Mammary epithelial cell (primary cell): ENCODE results near the gene UGT8.

Experiments used
- EZH2 ChIP-seq: IDR thresholded peaks from 2 replicates; pipeline ENCODE4 v1.6.1; 2012; ENCODE audit warnings: low read length, inconsistent platforms, borderline replicate concordance
- TF ChIP-seq, protein P1 (sequence below), 2 donors: IDR thresholded peaks in 1 of 2; conservative IDR thresholded peaks in 1 of 2; 2 replicates each; pipeline ENCODE4 v1.5.1; 2011 to 2012; ENCODE audit warnings: inconsistent platforms in 2 of 2, low read length in 2 of 2, mild to moderate bottlenecking in 2 of 2, control low read depth in 1 of 2, low read depth in 1 of 2; ENCODE audit not compliant: insufficient read depth in 1 of 2; ENCODE audit errors: extremely low read depth in 1 of 2

DNA sequence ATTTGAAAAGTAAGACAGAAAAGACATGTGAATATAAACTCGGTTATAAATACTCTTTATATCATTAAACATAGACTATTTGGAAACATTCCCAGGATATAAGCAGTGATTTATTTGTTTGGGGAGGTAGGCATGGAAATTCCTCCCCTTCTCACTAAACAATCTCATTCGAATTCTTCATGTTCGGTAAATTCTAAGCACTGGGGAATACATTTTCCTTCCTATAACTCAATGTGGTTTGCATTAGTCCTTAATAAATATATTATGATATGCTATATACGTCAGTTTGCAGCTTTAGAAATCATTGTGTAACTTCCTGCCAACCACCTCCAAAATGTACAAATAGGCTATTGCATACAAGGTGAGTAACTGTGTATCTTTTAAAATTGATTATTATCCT is 99.6 kb downstream of the UGT8 start:
- TF ChIP-seq, protein P1, sequence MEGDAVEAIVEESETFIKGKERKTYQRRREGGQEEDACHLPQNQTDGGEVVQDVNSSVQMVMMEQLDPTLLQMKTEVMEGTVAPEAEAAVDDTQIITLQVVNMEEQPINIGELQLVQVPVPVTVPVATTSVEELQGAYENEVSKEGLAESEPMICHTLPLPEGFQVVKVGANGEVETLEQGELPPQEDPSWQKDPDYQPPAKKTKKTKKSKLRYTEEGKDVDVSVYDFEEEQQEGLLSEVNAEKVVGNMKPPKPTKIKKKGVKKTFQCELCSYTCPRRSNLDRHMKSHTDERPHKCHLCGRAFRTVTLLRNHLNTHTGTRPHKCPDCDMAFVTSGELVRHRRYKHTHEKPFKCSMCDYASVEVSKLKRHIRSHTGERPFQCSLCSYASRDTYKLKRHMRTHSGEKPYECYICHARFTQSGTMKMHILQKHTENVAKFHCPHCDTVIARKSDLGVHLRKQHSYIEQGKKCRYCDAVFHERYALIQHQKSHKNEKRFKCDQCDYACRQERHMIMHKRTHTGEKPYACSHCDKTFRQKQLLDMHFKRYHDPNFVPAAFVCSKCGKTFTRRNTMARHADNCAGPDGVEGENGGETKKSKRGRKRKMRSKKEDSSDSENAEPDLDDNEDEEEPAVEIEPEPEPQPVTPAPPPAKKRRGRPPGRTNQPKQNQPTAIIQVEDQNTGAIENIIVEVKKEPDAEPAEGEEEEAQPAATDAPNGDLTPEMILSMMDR (conservative IDR thresholded peaks at IDR 0.05 in 1 of 2, IDR thresholded peaks at IDR 0.05 in 1 of 2; ENCODE audit: extremely low read depth in 1 of 2, insufficient read depth in 1 of 2, low read depth in 1 of 2, low read length in 2 of 2), result no peak
- no peak for TF ChIP-seq EZH2
